Large intestine (tissue), 3 donors: ENCODE data around the gene TMEM151B. TPM values are rescaled to one million over a fixed set of nuclear protein-coding genes. Genes with fewer than 3 reads are reported as not detected.

Experiments used
- DNase-seq, 2 donors: peaks; one replicate each; pipeline versions ENCODE4 v3.0.0 to v3.0.0-alpha.2; 2013
- H3K27ac ChIP-seq: one replicate; pipeline ENCODE4 v1.5.1; 2013; ENCODE audit warnings: low read length
- H3K27me3 ChIP-seq: 2 replicates; pipeline ENCODE4 v1.6.1; 2013; ENCODE audit warnings: low read length; ENCODE audit not compliant: control insufficient read depth, insufficient read depth
- H3K36me3 ChIP-seq: 2 replicates; pipeline ENCODE4 v1.6.1; 2013; ENCODE audit warnings: low read length; ENCODE audit not compliant: control insufficient read depth, insufficient read depth
- H3K4me1 ChIP-seq: one replicate; pipeline ENCODE4 v1.6.1; 2013; ENCODE audit warnings: low read length; ENCODE audit not compliant: control insufficient read depth, insufficient read depth
- H3K4me3 ChIP-seq: one replicate; pipeline ENCODE4 v1.5.1; 2013; ENCODE audit warnings: low read length
- H3K9me3 ChIP-seq: one replicate; pipeline ENCODE4 v1.6.1; 2013; ENCODE audit warnings: mild to moderate bottlenecking, low read depth, low read length, moderate library complexity; ENCODE audit not compliant: control insufficient read depth
- WGBS: methylation state at CpG from one replicate; pipeline ENCODE4 v1.1.5; 2013; ENCODE audit warnings: low lambda C conversion rate; ENCODE audit not compliant: insufficient coverage; 5-methylcytosine and 5-hydroxymethylcytosine counted together
- polyA plus RNA-seq: library from polyadenylated mRNA; unstranded; fragments of 120-200 nt; gene quantifications from one replicate; pipeline ENCODE4 v1.2.1, GENCODE V29; 2013

The TMEM151B gene
- polyA plus RNA-seq, 1 donor, result 3.2 TPM

GRCh38 chr6:44352259-44352658 lies 82.0 kb downstream of the TMEM151B start:
- Histone ChIP-seq H3K4me3 (no peak overlapping the region), H3K27me3 (peaks cover 4% of the 10 kb centered on the region), H3K4me1 (no peaks in the 10 kb centered on the region), H3K36me3 (no peaks in the 10 kb centered on the region), H3K27ac (no peak overlapping the region), H3K9me3 (no peaks in the 10 kb centered on the region)
- WGBS, result 71% methylated on average over 2 of the region's 4 CpGs
- DNase-seq, result no peak

GRCh38 chr6:44353336-44353735 lies 83.1 kb downstream of the TMEM151B start:
- no peaks in the 10 kb centered on the region for H3K4me1 ChIP-seq
- no peaks in the 10 kb centered on the region for H3K36me3 ChIP-seq
- H3K9me3 ChIP-seq, result no peaks in the 10 kb centered on the region
- H3K27ac ChIP-seq, result no peak overlapping the region
- WGBS, result no CpG with 5 or more reads among the region's 2 CpGs
- peaks cover 4% of the 10 kb centered on the region for H3K27me3 ChIP-seq
- H3K4me3 ChIP-seq, result no peak overlapping the region
- no peak for DNase-seq

DNA sequence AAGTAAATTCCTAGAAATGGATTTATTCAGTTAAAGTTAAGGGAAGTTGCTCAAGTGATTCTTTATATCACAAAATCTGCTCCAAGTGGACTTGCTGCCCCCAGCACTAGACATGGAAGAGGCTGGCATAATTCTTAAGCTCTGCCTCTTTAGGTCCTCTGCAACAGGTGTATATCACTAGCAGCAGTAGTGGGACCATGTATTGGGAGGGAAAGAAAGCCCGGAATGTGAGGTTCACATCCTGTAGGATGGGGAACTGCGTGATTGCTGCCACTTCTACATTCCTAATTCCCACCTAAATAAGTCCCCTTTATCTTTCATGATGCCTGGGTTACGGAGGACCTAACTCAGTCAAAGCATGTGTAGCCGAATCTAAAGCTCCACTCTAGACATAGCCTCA lies 85.4 kb downstream of the TMEM151B start:
- H3K4me1 ChIP-seq, result no peaks in the 10 kb centered on the region
- no peak overlapping the region for H3K27ac ChIP-seq
- peaks cover 4% of the 10 kb centered on the region for H3K27me3 ChIP-seq
- no peak for DNase-seq
- no peaks in the 10 kb centered on the region for H3K36me3 ChIP-seq
- no CpG with 5 or more reads among the region's 4 CpGs for WGBS
- H3K9me3 ChIP-seq, result no peaks in the 10 kb centered on the region
- no peak overlapping the region for H3K4me3 ChIP-seq

DNA sequence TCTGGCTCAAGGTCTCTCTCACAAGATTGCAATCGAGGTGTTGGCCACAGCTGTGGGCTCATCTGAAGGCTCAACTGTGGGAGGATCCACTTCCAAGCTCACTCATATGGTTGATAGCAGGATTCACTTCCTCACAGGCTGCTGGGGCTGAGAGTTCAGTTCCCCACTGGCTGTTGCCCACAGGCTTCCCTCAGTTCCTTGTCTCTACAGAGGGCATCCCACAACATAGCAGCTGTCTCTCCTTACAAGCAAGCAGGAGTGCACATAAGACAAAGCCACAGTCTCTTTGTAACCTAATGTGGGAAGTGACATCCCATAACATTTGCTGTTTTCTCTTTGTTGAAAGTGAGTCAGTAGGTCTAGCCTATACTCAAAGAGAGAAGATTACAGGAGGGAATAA lies 86.2 kb downstream of the TMEM151B start:
- H3K9me3 ChIP-seq, result no peaks in the 10 kb centered on the region
- no peak overlapping the region for H3K4me3 ChIP-seq
- H3K36me3 ChIP-seq, result no peaks in the 10 kb centered on the region
- peaks cover 4% of the 10 kb centered on the region for H3K27me3 ChIP-seq
- no peaks in the 10 kb centered on the region for H3K4me1 ChIP-seq
- DNase-seq, result no peak
- no CpG with 5 or more reads among the region's 1 CpG for WGBS
- H3K27ac ChIP-seq, result no peak overlapping the region

Other genes starting within 250 kb of the TMEM151B start
- gene MRPL14, start 143.0 kb upstream of the TMEM151B start, polyA plus RNA-seq, result 51.4 TPM
- 34.4 TPM for gene TMEM63B, start 142.9 kb upstream of the TMEM151B start, polyA plus RNA-seq
- gene CAPN11, start 111.6 kb upstream of the TMEM151B start, polyA plus RNA-seq, result 0.03 TPM
- 0.13 TPM for gene MYMX, start 53.5 kb upstream of the TMEM151B start, polyA plus RNA-seq
- 47.4 TPM for gene SLC29A1, start 46.9 kb upstream of the TMEM151B start, polyA plus RNA-seq
- gene HSP90AB1, start 23.3 kb upstream of the TMEM151B start, polyA plus RNA-seq, result 830 TPM
- 43.5 TPM for gene SLC35B2, start 12.9 kb upstream of the TMEM151B start, polyA plus RNA-seq
- gene NFKBIE, start 4.9 kb upstream of the TMEM151B start, polyA plus RNA-seq, result 10.5 TPM
- 14.3 TPM for gene AARS2, start 42.9 kb downstream of the TMEM151B start, polyA plus RNA-seq
- gene SPATS1, start 72.2 kb downstream of the TMEM151B start, polyA plus RNA-seq, result not detected
- 21.2 TPM for gene CDC5L, start 117.3 kb downstream of the TMEM151B start, polyA plus RNA-seq